HEK293 (cell line): Measurements from ENCODE around the gene MON1B.
A peak's percentile ranks its signal among the peaks of the same experiment; 100 is the strongest.

Experiments used
- CTCF ChIA-PET: fragments of 350-600 bp; formaldehyde crosslinking; extraction: SDS; loops from one replicate; lab custom pipeline; 2021; ENCODE audit warnings: antibody characterized with exemption; lab: Yijun Ruan, JAX
- POLR2A ChIA-PET: fragments of 300-600 bp; formaldehyde crosslinking; extraction: SDS; loops from one replicate; lab custom pipeline; 2020; ENCODE audit warnings: antibody characterized with exemption, inconsistent platforms; lab: Yijun Ruan, JAX
- H3K27ac ChIP-seq: fragments of 200-500 bp; sonication (Bioruptor generic); 2 replicates; pipeline ENCODE4 v1.5.1; 2014; ENCODE audit warnings: low read depth, low read length, control low read depth, inconsistent platforms; ENCODE audit errors: extremely low read depth
- H3K36me3 ChIP-seq, 2 experiments: fragments of 200-500 bp in 1 of 2; sonication (Bioruptor generic) in 1 of 2; 1 replicate in 1 of 2; 2 replicates in 1 of 2; pipeline ENCODE4 v1.5.1; 2014 to 2017; ENCODE audit warnings: inconsistent platforms in 2 of 2, low read length in 2 of 2; ENCODE audit not compliant: control insufficient read depth in 2 of 2, insufficient read depth in 1 of 2
- H3K4me1 ChIP-seq: fragments of 200-500 bp; sonication (Bioruptor generic); 2 replicates; pipeline ENCODE4 v1.5.1; 2014; ENCODE audit warnings: mild to moderate bottlenecking, low read length, inconsistent platforms; ENCODE audit not compliant: control insufficient read depth, insufficient read depth
- H3K4me3 ChIP-seq: 2 replicates; pipeline ENCODE4 v1.5.1; 2011; ENCODE audit warnings: low read depth, mild to moderate bottlenecking, control low read depth, low read length, moderate library complexity
- H3K9me3 ChIP-seq: fragments of 200-500 bp; sonication (Bioruptor generic); 2 replicates; pipeline ENCODE4 v1.5.1; 2014; ENCODE audit warnings: low read depth, low read length, inconsistent platforms; ENCODE audit not compliant: control insufficient read depth, insufficient read depth
- GLIS1 ChIP-seq: fragments of 450-650 bp; formaldehyde crosslinking; IDR thresholded peaks from 2 replicates; pipeline ENCODE4 v1.5.1; 2016; ENCODE audit warnings: missing biosample characterization, missing genetic modification characterization
- HOXC10 ChIP-seq: sonication (generic); formaldehyde crosslinking; IDR thresholded peaks from 2 replicates; pipeline ENCODE4 v1.8.1; 2023; ENCODE audit warnings: mild to moderate bottlenecking, missing genetic modification reagents
- KLF16 ChIP-seq: fragments of 450-650 bp; formaldehyde crosslinking; IDR thresholded peaks from 2 replicates; pipeline ENCODE4 v1.5.1; 2017; ENCODE audit warnings: missing biosample characterization, missing genetic modification characterization
- PRDM2 ChIP-seq: fragments of 450-650 bp; formaldehyde crosslinking; IDR thresholded peaks from 2 replicates; pipeline ENCODE4 v1.5.1; 2016; ENCODE audit warnings: missing biosample characterization, missing genetic modification characterization, borderline replicate concordance
- SALL2 ChIP-seq: fragments of 450-650 bp; formaldehyde crosslinking; IDR thresholded peaks from 2 replicates; pipeline ENCODE4 v1.5.0; 2017; ENCODE audit warnings: missing biosample characterization, mild to moderate bottlenecking, missing genetic modification characterization, borderline replicate concordance
- ZFP3 ChIP-seq: fragments of 450-650 bp; formaldehyde crosslinking; IDR thresholded peaks from 2 replicates; pipeline ENCODE4 v1.5.1; 2016; ENCODE audit warnings: low read depth, missing biosample characterization, missing genetic modification characterization
- ZIC2 ChIP-seq: fragments of 450-650 bp; formaldehyde crosslinking; IDR thresholded peaks from 2 replicates; pipeline ENCODE4 v1.5.1; 2016; ENCODE audit warnings: missing biosample characterization, missing genetic modification characterization
- ZNF174 ChIP-seq: fragments of 450-650 bp; formaldehyde crosslinking; IDR thresholded peaks from 2 replicates; pipeline ENCODE4 v1.5.0; 2017; ENCODE audit warnings: missing biosample characterization, mild to moderate bottlenecking, missing genetic modification characterization
- ZNF280D ChIP-seq: fragments of 450-650 bp; formaldehyde crosslinking; IDR thresholded peaks from 2 replicates; pipeline ENCODE4 v1.5.1; 2016; ENCODE audit warnings: missing biosample characterization, missing genetic modification characterization
- ZNF292 ChIP-seq: fragments of 450-650 bp; formaldehyde crosslinking; IDR thresholded peaks from 2 replicates; pipeline ENCODE4 v1.5.1; 2016; ENCODE audit warnings: low read depth, missing biosample characterization, missing genetic modification characterization, borderline replicate concordance
- ZNF366 ChIP-seq: fragments of 450-650 bp; formaldehyde crosslinking; conservative IDR thresholded peaks from 2 replicates; pipeline ENCODE4 v1.5.1; 2016; ENCODE audit warnings: missing biosample characterization, missing genetic modification characterization
- ZNF423 ChIP-seq: fragments of 450-650 bp; formaldehyde crosslinking; IDR thresholded peaks from 2 replicates; pipeline ENCODE4 v1.5.1; 2016; ENCODE audit warnings: missing biosample characterization, missing genetic modification characterization
- ZNF529 ChIP-seq: fragments of 450-650 bp; formaldehyde crosslinking; IDR thresholded peaks from 2 replicates; pipeline ENCODE4 v1.5.1; 2017; ENCODE audit warnings: missing genetic modification characterization, missing biosample characterization; ENCODE audit not compliant: insufficient replicate concordance
- ZNF561 ChIP-seq: fragments of 450-650 bp; IDR thresholded peaks from 2 replicates; pipeline ENCODE4 v1.5.1; 2018; ENCODE audit warnings: missing biosample characterization, missing genetic modification characterization, borderline replicate concordance
- ZNF658 ChIP-seq: fragments of 450-650 bp; formaldehyde crosslinking; IDR thresholded peaks from 2 replicates; pipeline ENCODE4; 2016; ENCODE audit warnings: missing biosample characterization, missing genetic modification characterization
- ZNF792 ChIP-seq: fragments of 450-650 bp; formaldehyde crosslinking; IDR thresholded peaks from 2 replicates; pipeline ENCODE4 v1.5.1; 2016; ENCODE audit warnings: missing biosample characterization, missing genetic modification characterization
- ZSCAN23 ChIP-seq: fragments of 450-650 bp; formaldehyde crosslinking; IDR thresholded peaks from 2 replicates; pipeline ENCODE4 v1.5.1; 2016; ENCODE audit warnings: missing biosample characterization, missing genetic modification characterization
- TF ChIP-seq, protein P1 (sequence below): fragments of 450-650 bp; formaldehyde crosslinking; IDR thresholded peaks from 2 replicates; pipeline ENCODE4 v1.5.1; 2016; ENCODE audit warnings: missing biosample characterization, missing genetic modification characterization

Gene MON1B

GRCh38 chr16:77225182-77225581 lies 34.2 kb downstream of the MON1B start:
- Histone ChIP-seq H3K27ac (no peak overlapping the region), H3K9me3 (no peaks in the 10 kb centered on the region), H3K36me3 (peaks cover 0 to 3% of the 10 kb centered on the region in 2 experiments; a peak in 1 of 3 replicates), H3K4me1 (no peaks in the 10 kb centered on the region), H3K4me3 (no peak overlapping the region)
- TF ChIP-seq ZNF366: no peak
- no peak for TF ChIP-seq PRDM2 (tag by site-specific recombination)
- ChIA-PET POLR2A (no interaction called here), CTCF (interaction anchor here (1.2 kb wide), 1 partner anchor 435 kb away, joined by 3 read pairs; no protein-coding TSS in a partner anchor)

- ChIA-PET CTCF (interaction anchor here (0.7 to 1.4 kb wide), 2 partner anchors 356 to 447 kb away, joined by 3 to 4 read pairs; no protein-coding TSS in a partner anchor), POLR2A (no interaction called here)
- no peaks in the 10 kb centered on the region for H3K36me3 ChIP-seq
- H3K9me3 ChIP-seq: no peaks in the 10 kb centered on the region
- 0 out of 2 replicates have a peak, but pooled peaks have one; percentile 11 for TF ChIP-seq ZIC2 (tag by site-specific recombination)
- TF ChIP-seq, protein P1, sequence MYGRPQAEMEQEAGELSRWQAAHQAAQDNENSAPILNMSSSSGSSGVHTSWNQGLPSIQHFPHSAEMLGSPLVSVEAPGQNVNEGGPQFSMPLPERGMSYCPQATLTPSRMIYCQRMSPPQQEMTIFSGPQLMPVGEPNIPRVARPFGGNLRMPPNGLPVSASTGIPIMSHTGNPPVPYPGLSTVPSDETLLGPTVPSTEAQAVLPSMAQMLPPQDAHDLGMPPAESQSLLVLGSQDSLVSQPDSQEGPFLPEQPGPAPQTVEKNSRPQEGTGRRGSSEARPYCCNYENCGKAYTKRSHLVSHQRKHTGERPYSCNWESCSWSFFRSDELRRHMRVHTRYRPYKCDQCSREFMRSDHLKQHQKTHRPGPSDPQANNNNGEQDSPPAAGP (tag by site-specific recombination): no peak
- no peak for TF ChIP-seq ZNF423 (tag by site-specific recombination)
- H3K4me3 ChIP-seq: no peak overlapping the region
- no peak overlapping the region for H3K27ac ChIP-seq
- H3K4me1 ChIP-seq: no peaks in the 10 kb centered on the region
These were observed 36.8 kb downstream of the MON1B start for GRCh38 chr16:77227745-77228144.

- H3K27ac ChIP-seq: no peak overlapping the region
- TF ChIP-seq ZNF292 (tag by site-specific recombination) (no peak), ZNF529 (tag by site-specific recombination) (no peak), ZNF792 (tag by site-specific recombination) (no peak), ZNF658 (tag by site-specific recombination) (no peak), ZFP3 (no peak), SALL2 (tag by site-specific recombination) (no peak), HOXC10 (CRISPR knock-in tag) (no peak), ZNF561 (tag by site-specific recombination) (no peak), ZNF280D (no peak), GLIS1 (tag by site-specific recombination) (no peak), KLF16 (tag by site-specific recombination) (no peak), ZNF174 (tag by site-specific recombination) (no peak), ZSCAN23 (tag by site-specific recombination) (no peak)
- no peaks in the 10 kb centered on the region for H3K9me3 ChIP-seq
- no peaks in the 10 kb centered on the region for H3K4me1 ChIP-seq
- ChIA-PET CTCF (interaction anchor here (0.8 to 11.2 kb wide), 5 partner anchors 9 to 772 kb away, joined by 3 to 247 read pairs (median 4); no protein-coding TSS in a partner anchor), POLR2A (no interaction called here)
- no peak overlapping the region for H3K4me3 ChIP-seq
- no peaks in the 10 kb centered on the region for H3K36me3 ChIP-seq
These were observed 40.1 kb downstream of the MON1B start for GRCh38 chr16:77231047-77231446.
